Measurements from ENCODE around the gene RIN1. TPM values are rescaled to one million over a fixed set of nuclear protein-coding genes. Genes with fewer than 3 reads are reported as not detected.
"Not testable (repeated sequence)": the region's sequence is repeated elsewhere in the genome, so short reads cannot be mapped to it uniquely, and the experiment has no call there.

The RIN1 gene
- total RNA-seq, 1 donor from 2014 or later: 32.3 TPM

DNA sequence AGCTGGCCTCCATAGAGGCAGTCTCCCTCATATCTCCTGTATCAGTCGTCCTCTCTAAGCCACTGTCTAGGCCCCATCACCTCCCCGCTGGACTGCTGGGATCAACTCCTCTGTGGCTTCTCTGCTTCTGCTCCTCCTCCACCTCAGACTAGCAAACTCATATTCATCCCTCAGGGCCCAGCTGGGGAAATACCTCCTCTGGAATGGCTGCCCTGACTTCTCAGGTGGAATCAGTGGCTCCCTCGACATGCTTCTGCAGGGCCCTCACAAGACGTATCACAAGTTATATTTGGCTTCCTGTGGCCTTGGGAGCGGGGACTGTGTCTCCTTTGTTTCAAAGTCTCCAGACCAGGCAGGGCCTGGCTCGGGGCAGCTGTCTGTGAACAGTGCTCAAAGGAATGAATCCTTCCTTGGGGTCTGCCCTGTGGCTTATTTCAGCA is 25.3 kb upstream of the RIN1 start:
- DNase-seq (ENCODE audit: low read depth): peak; percentile 76

DNA sequence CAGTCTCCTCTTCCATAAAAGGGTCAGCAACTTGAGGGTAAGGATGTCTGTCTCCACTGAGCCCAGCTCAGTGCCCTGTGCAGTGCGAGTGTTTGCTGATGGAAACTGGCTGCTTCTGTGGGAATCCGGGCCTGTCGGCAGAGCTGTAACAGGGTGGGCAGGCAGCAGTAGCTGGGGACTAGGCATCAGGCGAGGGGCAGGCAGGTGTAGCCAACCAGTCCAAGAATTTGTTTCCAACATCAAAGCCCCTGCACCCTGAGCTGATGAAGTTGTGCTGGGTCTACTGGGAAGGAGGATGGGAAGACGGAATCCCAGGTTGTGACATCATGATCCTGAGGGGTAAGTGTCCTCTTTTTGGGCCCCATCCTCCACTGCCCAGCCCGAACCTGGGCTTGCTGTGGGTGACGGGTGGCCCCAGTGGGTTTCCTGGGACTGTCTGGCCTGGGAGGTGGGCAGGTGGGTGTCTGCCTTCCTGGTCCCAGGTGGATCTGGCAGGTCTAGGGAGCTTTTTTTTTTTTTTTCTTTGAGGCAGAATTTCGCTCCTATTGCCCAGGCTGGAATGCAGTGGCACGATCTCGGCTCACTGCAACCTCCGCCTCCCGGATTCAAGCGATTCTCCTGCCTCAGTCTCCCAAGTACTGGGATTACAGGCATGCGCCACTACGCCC is 24.3 kb upstream of the RIN1 start:
- no peak for DNase-seq (ENCODE audit: low read depth)

DNA sequence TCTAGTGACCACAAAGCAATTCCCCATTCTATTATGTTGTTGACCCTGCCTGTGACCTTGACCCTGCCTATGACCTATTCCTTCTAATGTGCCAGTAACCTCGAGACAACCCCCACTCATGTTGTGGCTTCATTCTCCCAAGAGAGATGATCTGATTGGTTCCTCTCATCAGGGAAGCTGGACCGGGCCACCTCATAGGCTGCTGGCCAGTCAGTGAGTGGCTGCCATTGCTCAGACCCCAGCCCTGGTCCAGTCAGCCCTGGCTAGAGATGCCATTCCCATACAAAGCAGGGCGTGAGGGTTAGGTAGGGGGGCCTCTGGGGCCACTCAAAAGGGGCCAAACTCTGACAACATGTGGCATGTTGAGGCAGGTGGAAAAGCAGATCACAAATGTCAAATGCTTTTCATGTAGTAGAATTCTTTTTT is 23.4 kb upstream of the RIN1 start:
- no peak for DNase-seq (ENCODE audit: low read depth)

DNA sequence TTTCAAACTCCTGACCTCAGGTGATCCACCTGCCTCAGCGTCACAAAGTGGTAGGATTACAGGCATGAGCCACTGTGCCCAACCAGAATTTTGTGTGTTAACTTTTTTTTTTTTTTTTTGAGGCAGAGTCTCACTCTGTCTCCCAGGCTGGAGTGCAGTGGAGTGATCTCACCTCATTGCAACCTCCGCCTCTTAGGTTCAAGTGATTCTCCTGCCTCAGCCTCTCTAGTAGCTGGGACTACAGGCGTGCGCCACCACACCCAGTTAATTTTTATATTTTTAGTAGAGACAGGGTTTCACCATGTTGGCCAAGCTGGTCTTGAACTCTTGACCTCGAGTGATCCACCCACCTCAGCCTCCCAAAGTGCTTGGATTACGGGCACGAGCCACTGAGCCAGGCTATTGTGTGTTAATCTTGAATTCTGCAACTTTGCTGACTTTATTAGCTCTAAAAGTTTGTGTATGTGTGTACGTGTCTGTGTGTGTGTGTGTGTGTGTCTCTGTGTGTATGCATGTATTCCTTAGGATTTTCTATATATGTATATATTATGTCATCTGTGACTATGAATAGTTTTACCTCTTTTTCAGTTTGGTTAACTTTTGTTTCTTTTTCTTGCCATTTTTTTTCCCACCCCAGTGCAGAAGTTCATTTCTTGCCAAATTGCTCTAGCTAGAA is 14.5 kb upstream of the RIN1 start:
- not testable (repeated sequence) for DNase-seq (ENCODE audit: low read depth)

DNA sequence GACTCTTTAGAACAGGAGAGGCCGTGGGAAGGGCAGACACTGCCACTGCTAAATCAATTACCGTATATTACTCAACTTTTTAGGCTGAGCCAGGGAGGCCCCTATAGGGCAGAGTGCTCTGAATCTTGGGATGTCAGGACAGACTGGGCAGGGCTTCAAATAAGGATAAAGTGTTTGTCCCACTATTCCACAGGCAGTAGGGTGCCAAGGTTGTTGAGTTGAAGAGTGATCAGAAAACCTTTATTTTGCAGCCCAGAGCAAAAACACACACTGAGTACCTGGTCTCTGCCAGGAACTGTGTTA is 12.8 kb upstream of the RIN1 start:
- no peak for DNase-seq (ENCODE audit: low read depth)

DNA sequence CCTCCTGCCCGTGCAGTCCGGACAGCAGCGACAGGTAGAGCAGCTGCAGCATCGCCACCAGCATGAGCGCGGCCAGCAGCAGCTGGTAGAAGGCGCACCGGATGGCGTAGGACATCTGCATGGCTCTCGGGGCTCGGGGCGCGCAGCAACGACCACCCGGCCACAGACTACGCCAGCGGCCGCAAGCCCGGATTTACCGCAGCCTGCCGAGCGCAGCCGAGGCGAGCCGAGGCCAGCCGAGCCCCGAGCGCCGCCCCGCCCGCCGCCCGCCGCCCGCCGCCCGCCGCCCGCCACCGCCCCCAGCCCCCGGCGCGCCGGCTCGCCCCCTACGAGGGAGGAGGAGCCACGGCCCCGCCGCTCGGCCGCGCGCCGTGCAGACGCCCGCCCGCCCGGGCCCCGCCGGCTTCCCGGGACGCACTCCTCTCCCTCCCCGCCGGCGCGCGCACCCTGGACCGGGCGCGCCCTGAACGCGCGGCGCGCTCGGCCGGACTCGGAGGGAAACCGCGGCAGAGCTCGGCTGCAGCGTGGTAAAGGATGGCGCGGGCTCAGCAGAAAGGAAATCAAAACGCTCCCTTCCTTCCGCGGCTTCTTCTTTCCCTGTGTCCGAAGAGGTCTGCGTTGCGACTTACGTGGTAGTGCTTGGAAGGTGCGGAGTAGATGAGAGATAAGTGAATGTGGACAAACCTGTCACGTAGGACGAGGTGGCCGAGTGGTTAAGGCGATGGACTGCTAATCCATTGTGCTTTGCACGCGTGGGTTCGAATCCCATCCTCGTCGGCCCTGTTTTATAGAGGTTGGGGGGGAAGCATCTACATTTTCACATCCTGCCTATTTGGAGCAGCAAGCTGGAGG is 11.4 kb upstream of the RIN1 start, which contains the start of gene B4GAT1:
B4GAT1 (minus strand) TSS at position 205 of the 852 bp plus-strand sequence; CDS start at position 121, 84 bp downstream.
- peak; percentile 86 for DNase-seq (ENCODE audit: low read depth)

DNA sequence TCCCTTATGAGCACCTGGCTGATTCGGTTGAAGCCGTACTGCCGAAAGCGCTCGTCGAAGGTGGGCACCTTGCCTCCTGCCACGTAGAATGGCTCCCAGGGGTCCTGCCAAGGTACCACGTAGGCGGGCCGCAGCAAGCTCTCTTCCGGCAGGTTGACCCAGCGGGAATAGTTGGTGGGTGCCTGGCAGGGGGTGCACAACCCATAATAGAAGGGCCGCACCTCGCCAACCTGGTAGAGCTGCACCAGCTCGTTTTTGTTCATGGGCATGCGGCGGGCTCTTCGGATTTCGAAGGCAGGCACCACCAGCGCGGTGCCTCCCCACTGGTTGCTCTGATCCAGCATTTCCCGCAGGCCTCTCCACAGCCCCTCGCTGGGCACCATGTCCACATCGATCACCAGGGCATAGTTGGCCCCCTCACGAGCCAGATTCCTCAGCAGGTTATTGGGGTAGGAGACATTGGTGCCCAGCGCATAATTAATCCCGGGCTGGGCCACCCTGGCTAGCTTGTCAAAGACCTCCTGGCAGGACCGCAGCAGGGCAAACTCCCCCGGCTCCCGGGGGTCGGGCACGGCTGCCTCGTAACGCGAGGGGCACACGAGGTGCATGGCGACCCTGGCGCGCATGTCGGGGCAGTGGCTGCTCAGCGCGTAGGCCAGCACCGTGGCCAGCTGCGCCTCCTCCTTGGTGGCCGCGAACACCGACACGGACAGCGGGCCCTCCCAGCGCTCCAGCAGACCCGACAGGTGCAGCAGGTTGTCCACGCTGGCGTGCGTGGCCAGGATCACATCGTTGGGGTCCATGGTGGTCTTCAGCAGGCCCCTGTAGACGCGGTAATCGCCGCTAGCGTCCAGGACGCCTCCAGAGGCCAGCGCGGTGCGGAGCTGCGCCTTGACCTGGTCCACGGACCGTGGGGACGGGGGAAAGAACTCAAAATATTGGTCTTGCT is 10.5 kb upstream of the RIN1 start:
- no peak for DNase-seq (ENCODE audit: low read depth)

DNA sequence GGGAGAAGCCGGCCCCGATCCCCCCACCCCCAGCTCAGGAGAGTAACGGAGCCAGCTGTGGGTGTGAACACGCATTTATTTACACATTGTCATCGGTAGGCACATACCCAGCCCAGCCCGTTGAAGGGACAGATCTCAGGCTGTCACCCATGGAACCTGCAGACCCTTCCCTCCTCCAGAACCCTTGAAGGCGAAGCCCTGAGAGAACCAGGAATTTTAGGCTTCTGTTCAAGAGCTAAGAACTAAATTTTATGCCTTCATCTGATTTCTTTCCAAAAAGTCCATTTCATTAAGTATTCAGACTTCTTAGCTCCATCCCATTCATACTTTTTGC is 9.0 kb upstream of the RIN1 start:
- DNase-seq (ENCODE audit: low read depth): no peak

DNA sequence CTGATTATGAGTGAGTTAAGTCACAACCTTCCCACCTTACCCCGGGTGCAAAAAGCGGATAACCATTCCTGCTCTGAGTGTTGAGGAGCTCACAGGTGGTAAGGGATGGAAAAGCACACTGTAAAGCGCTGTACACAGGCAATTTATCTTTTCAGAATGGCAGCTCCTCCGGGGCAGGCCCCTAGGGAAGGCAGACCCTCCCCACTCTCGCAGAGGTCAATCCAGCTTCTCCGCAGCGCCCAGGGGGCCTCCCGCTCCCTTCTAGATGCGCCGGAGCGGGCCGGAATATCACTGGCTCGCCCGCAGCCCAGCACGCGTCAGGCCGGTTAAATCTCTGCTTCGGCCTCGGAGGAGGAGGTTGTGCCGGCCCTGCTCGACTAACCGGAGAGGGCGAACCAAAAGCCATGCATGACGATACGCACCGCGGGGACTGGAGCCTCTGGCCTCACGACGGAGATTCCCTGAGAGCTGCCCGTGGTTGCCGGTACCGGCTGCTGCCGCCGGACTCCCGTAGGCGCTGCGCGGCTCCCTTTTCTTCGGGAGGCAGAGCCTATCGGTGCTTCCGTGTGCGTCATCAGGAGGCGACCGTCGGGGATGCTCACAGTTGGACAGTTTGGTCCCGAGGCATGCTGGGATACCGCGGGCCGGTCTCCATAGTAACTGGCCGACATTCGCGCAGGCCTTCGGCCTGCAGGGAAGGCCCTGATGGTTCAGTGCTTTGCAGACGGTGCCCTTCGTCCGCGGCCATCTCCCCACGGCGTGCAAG is 8.5 kb upstream of the RIN1 start, which contains the start of gene BRMS1:
BRMS1 (minus strand) TSS at position 555 of the 766 bp plus-strand sequence. CDS start 2,870 bp downstream, outside the sequence.
- peak; percentile 98 for DNase-seq (ENCODE audit: low read depth)

DNA sequence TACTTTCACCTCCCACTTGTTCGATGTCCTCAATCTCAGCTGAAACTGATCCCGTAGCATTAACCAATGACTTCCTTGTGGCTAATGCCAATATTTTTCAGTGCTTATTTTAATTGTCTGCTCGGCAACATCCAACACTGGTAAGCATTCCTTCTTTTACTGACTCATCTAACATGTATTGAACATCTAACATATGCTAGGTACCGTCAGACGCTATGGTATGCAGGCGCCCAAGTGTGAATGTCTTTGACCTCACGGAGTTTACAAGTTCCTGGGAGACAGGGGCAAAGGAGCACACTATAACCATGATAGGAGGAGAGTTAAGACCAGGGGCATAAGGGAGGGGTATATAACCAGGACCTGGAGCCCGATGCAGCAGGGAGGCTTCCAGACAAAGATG is 6.9 kb upstream of the RIN1 start:
- DNase-seq (ENCODE audit: low read depth): no peak

DNA sequence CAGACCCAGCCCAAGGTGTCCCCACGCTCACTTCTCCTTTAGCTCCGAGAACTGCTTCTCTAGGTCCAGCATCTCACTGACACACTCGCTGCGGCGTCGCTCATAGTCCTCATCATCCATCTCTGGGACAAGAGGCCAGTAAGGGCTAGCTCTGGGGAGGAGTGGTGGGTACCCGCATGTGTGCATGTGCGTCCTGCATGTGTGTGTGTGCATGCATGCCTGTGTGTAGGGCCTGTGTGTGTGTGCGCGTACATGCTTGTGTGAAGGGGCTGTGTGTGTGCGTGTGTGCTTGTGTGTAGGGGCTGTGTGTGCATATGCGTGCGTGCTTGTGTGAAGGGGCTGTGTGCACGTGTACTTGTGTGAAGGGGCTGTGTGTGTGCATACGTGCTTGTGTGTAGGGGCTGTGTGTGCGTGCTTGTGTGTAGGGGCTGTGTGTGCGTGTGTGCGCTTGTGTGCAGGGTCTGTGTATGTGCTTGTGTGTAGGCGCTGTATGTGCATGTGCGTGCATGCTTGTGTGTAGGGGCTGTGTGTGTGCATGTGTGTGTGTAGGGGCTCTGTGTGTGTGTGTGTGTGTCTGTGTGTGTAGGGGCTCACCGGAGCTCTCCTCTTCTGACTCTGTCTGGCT is 5.4 kb upstream of the RIN1 start:
- no peak for DNase-seq (ENCODE audit: low read depth)

DNA sequence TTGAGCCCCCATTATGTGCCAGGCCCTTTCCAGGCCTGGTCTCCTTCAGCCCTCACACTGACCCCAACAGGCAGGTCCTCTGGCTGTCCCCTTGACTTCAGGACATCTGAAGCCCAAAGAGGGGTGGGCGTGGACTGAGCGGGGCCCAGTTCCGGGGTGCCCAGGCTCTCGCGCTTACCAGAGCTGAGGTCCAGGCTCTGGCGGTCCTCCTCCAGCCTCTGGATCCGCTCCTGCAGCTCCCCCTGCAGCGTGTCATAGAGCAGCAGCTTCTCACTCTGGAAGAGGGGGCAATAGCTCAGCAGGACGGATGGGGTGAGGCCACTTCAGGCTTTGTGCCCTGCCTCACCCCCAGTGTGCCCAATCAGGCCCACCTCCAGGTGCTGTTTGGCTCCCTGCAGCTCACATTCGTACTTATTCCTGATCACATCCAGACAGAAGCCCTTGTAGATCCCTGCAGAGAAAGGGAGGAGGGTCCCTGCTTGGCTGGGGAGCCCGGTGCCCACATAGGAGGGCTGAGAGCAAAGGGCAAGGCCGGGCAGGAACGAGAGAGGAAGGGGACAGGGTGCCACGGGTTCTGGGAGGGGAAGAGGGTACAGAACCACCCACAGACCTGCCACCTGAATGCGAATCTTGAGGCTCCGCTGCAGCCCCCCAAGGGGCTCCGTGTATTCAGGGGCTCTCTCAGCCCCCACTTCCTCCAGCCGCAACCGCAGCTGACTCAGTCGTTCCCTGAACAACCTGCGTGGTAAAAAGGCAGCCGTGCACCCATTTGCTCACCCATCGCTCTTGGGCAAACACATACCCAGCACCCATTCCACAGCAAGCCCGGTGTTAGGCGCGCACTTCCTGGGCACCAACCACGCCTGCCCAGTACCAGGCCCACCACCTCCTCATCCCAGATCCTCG is 4.6 kb upstream of the RIN1 start:
- DNase-seq (ENCODE audit: low read depth): no peak

DNA sequence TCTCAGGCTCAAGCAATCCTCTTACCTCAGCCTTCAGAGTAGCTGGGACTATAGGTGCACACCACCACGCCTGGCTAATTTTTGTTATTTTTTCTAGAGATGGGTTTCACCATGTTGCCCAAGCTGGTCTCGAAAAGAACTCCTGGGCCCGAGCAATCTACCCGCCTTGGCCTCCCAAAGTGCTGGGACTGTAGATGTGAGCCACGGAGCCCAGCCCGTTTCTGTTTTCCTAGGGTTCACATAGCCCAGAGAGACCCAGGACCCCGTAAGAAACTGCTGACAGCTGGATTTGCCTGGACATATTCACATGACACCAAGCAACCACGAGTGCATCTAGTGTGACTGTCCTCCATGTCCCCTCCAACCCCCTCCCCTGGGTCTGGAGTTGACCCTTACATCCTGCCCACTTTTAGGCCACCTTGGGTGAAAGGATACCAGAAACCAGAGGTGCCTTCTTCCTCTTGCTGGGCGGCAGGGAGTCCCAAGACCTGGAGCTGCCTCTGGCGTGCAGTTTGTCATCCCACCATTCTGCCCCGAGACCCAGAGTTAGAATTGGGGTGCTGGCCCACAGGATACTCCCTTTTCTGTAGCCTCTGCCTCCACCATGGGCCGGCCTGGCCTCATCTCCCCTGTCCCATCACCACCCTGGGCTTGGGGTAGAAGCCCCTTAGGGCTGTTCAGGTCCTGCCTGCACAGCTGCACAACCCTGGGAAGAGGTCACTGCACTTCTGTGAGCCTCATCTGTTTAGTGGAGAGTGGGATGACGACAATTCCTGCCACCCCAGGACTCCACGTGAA is 3.7 kb upstream of the RIN1 start:
- no peak for DNase-seq (ENCODE audit: low read depth)

DNA sequence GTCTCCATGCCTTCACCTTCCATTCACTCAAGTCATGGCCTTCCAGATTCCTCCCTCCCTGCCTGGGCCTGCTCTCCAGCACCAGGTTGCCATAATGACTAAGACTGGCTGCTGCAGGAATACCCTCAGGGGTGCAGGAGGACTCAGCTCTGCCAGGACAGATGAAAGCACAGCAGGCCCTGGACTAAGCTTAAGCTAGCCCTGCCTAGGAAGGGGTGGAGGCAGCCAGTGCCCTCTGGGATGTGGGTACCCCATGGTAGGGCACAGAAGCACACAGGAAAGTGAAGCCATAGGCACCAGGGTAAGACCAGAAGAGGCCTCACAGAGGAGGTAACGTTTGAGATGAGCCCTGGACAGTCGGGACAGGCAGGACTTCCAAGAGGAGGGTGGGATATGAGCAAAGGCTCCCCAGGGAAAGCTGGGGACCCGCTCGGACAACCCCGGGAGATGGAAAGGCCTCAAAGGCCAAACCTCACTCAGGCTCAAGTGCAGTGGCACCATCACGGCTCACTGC is 3.0 kb upstream of the RIN1 start:
- no peak for DNase-seq (ENCODE audit: low read depth)

DNA sequence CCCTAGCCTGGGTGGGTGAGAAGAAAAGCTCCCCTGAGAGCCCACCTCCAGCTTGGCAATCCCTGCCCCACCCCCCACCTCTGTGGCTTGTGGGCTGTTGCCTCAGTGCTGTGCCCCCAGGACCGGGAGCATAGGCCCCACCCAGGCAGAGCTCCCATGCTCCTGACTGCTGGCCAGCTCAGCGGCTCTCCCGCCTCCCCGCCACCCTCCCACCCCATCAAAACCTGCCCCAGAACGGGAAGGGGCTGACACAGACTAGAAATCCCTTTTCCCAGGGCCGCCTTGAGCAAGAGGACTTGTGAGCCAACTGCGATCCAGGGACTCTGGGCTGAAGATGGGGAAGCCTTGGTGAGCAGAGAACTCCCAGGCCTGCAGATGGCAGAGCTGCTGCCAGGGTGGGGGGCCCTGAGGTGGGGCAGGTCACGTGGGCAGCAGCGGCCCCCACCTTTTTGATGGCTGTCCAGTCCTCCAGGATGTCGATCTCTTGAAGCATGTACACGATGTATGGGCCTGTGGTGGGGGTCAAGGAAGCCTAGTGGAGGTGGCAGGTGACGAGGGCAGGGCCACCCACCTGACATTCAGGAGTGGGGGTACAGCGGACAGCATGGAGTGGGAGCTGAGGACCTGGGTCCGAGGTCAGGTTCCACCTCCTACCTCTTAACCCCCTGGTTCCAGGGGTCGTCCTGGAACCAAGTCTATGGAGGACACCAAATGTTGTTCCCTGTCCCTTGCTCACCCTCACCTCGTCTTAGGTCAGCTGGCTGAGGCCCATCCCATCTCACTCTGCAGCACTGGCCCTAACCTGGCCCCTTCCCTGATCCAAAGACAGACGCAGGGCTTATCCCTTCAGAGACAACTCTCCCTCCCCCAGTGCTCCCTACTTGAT is 2.3 kb upstream of the RIN1 start:
- DNase-seq (ENCODE audit: low read depth): no peak

DNA sequence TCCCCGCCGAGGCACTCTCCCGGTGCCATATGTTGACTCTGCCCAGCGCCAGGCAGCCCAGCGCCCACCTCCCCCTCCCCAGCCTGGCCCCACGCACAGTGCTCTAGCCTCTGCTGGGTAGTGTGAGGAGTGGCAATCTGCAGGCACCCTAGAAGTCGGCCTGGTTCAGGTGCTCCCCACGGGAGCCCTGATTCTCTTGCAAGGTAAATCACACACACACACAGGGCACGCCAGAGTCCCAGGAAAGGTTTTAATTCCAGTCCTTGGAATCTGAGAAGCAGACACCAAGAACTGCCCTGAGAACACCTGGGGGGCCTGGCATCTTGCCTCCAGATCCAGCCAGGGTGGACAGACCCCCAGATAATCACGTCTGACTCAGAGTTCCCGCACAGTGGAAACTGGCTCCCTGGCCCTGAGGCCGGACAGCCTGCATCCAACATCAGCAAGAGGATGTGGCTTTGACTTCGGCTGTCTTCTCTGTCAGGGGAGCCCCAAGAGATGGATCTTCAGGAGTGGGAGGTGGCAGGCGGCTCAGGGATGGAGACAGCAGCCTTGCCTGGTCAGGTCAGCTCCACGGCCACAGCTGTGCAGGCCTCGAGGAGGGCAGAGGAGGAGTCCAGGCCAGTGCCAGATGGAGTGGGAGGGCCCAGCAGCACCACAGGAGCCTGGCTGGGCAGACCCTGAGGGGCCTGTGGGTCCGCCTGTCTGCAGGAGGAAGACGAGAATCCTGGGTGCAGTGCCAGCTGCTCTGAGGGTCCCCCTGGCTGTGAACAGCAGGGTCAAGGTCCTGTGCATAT is 1.1 kb upstream of the RIN1 start:
- peak; percentile 82 for DNase-seq (ENCODE audit: low read depth)
